HG03442 (cell line): Measurements from ENCODE around the gene ARMC3.
"Not testable (repeated sequence)": the region's sequence is repeated elsewhere in the genome, so short reads cannot be mapped to it uniquely, and the experiment has no call there.

Source experiments
- ATAC-seq: cut with Tn5 transposase; IDR thresholded peaks from one replicate; pipeline ENCODE4 v1.9.1; 2021; ENCODE audit warnings: mild to moderate bottlenecking, moderate library complexity; ENCODE audit not compliant: unreplicated experiment

The ARMC3 gene

GRCh38 chr10:22925088-22925487, 2.8 kb upstream of the ARMC3 start:
- ATAC-seq, result no peak

DNA sequence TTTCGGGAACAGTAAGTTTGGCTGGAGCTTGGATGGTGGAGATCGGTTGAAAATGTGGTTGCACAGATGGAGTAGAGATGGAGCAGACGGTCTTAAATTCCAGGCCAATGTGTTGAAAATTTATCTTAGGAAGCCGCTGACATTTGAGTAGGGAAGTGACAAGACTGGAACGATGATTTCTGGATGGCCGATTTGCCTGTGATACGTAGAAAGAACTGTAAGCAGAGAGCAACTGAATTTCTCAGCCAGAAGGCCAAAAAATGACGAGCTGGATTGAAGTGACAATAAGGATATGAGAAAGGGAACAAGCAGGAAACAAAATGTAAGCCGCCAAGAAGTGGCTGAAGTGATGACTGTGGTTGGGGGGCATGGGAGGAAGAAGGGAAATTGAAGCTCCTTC, 687 bp upstream of the ARMC3 start:
- ATAC-seq, result no peak

DNA sequence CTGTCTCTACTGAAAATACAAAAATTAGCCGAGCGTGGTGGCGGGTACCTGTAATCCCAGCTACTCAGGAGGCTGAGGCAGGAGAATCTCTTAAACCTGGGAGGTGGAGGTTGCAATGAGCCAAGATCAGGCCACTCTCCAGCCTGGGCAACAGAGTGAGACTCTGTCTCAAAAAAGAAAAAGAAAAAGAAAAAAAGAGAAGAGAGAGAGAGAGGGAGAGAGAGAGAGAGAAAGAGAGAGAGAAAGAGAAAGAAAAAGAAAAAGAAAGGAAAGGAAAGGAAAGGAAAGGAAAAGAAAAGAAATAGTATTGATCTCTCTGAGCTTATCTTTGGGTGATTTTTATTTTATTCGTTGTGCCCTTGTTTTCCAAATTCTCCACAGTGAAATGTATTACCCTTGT, 1.2 kb downstream of the ARMC3 start:
- not testable (repeated sequence) for ATAC-seq

GRCh38 chr10:22931948-22932347, 4.1 kb downstream of the ARMC3 start:
- ATAC-seq, result no peak

GRCh38 chr10:22932626-22933370, 4.9 kb downstream of the ARMC3 start:
- ATAC-seq, result no peak

GRCh38 chr10:22934726-22935125, 6.9 kb downstream of the ARMC3 start:
- ATAC-seq, result no peak

DNA sequence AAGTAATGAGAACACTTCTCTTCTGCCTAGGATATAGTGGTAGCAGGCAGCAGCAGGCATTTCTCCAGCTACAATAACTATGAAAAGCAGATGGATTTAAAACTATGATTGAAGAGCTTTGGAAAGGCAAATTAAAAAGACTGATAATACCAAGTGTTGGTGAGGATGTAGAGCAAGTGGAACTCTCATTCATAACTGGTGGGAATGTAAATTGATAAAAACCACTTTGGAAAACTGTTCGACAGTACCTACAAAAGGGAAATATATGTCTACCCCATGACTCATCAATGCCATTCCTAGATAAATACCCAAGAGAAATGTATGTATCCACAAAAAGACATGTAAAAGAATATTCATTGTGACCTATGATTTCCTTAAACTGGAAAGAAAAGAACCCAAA, 14.6 kb downstream of the ARMC3 start:
- no peak for ATAC-seq

- no peak for ATAC-seq
These were observed 18.3 kb downstream of the ARMC3 start for GRCh38 chr10:22945934-22946673.

GRCh38 chr10:22954970-22955369, 27.1 kb downstream of the ARMC3 start:
- ATAC-seq, result no peak

GRCh38 chr10:22958338-22958737, 30.5 kb downstream of the ARMC3 start:
- no peak for ATAC-seq

GRCh38 chr10:22959292-22959691, 31.4 kb downstream of the ARMC3 start:
- ATAC-seq, result no peak

- ATAC-seq, result no peak
These were observed 32.1 kb downstream of the ARMC3 start for GRCh38 chr10:22959950-22960349.

GRCh38 chr10:22962817-22963216, 35.0 kb downstream of the ARMC3 start:
- no peak for ATAC-seq

DNA sequence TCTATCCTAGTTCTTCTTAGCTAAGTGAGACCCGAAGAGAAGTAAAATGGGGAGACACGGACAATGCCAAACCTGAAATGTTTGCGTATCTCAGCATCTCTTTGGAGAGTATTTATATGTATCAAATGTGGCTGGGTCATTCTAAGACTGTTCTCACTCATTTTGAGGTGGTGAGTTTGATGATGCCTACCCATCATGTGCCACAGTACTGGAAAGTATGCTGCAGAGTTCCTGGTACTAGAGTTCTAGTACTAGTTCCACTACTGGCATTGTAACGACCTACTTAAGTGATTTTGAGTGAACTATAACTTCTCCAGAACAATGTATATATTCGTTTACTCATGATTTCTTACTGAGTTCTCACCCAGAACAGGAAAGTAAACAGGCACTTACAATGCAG, 41.9 kb downstream of the ARMC3 start:
- no peak for ATAC-seq

DNA sequence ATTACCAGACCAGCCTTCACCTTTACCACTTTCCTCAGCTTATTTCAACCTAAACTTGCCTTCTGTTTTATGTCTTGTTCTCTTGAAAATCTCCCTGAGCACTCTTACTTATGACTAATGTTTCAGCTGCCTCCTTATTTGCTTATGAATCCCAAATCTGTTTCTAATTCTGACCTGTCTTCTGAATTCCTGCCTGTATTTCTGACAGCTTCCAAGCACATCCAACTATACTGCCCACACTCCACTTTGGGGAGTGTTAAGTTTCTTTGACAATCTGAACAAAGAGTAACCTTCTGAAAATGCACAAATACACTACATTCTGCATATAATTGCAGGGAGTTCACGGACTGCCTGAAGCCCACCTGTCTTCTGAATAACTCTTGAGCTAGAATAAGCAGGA, 48.7 kb downstream of the ARMC3 start:
- ATAC-seq, result no peak

GRCh38 chr10:22977751-22978150, 49.9 kb downstream of the ARMC3 start:
- ATAC-seq, result no peak

- no peak for ATAC-seq
These were observed 50.4 kb downstream of the ARMC3 start for GRCh38 chr10:22978287-22978686.

- ATAC-seq, result no peak
These were observed 51.1 kb downstream of the ARMC3 start for GRCh38 chr10:22978918-22979317.

DNA sequence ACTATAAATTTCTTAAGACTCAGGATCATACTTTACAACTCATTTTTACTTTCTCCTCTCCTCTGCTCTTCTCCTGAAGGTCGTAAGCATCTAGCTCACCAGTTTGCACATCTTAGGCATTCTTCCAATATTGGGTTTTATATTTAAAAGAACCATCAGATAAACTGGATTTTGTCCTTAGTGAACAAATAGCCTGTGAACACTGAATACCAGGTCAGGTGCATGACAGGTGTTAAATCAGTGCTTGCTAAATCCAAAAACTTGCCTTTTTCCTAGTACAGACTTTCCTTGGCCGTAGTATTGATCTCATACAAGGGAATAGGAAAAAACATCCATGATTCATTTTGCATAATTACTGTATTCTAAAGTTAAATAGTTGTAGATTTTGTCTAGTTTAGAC, 53.0 kb downstream of the ARMC3 start:
- ATAC-seq, result no peak

- ATAC-seq, result no peak
These were observed 56.2 kb downstream of the ARMC3 start for GRCh38 chr10:22984066-22984465.

- ATAC-seq, result no peak
These were observed 59.1 kb downstream of the ARMC3 start for GRCh38 chr10:22986771-22987542.
